DOHH2 (cell line): Measurements from ENCODE around the gene SEMA4D.

Experiments used
- CTCF ChIP-seq: fragments of 200-600 bp; sonication (generic); IDR thresholded peaks from one replicate; pipeline ENCODE4 v1.5.1; 2014; ENCODE audit warnings: antibody characterized with exemption, mild to moderate bottlenecking, low read depth, low read length; ENCODE audit not compliant: poor library complexity, severe bottlenecking
- EZH2phosphoT487 ChIP-seq: fragments of 200-600 bp; sonication (generic); IDR thresholded peaks from 2 replicates; pipeline ENCODE4 v1.6.1; 2017; ENCODE audit warnings: borderline replicate concordance, mild to moderate bottlenecking, antibody characterized with exemption, low read length, moderate library complexity, mixed read lengths

DNA sequence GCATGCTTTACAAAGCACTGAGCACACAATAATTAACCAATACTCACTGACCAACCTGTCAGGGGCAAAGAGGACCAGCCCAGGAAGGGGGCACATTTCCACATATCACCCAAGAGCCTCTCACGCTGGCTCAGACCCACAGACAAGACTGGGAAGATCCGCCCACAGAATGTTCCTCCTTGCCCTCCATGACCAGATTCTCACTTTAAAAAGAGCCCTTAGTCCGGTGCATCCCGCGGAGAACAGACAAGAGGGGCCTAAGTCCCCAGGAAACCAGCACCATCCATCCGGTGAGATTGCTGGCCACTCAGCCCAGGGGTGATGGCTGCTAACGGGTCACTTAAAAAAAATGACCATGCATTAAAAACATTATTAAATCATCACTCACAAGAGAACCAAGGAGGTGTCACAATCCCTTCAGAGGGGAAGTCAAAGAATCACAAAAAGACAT lies 32.9 kb downstream of the SEMA4D start:
- TF ChIP-seq CTCF (no peak), EZH2phosphoT487 (no peak)
